NCI-H460 (cell line): ENCODE measurements around the gene LITAF. TPM values are rescaled to one million over a fixed set of nuclear protein-coding genes. Genes with fewer than 3 reads are reported as not detected.
"Not testable (repeated sequence)": the region's sequence is repeated elsewhere in the genome, so short reads cannot be mapped to it uniquely, and the experiment has no call there.

Experiments used
- DNase-seq: peaks from one replicate; pipeline ENCODE4 v3.0.0-alpha.2; 2016; ENCODE audit warnings: low read depth; ENCODE audit errors: extremely low read depth
- total RNA-seq: library from RNA; depleted of rRNA; stranded (reverse); fragments of >200 nt; shearing (Covaris generic); gene quantifications from 2 replicates; pipeline ENCODE4 v1.2.3, GENCODE V29; 2014

The LITAF gene
- total RNA-seq, 1 experiment from 2014 or later, result 63.5 TPM

GRCh38 chr16:11602321-11602720 lies 15.6 kb upstream of the LITAF start:
- DNase-seq, result no peak

DNA sequence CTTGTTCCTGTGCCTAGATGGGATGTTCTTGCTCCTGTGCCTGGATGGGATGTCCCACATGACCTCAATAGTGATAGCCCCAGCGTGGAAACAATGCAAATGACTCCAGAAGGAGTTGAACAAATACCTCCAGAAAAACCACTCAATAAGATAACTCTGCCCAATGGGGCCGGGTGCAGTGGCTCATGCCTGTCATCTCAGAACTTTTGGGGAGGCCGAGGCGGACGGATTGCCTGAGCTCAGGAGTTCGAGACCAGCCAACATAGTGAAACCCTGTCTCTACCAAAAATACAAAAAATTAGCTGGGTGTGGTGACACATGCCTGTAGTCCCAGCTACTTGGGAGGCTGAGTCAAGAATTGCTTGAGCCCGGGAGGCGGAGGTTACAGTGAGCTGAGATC lies 15.2 kb upstream of the LITAF start:
- DNase-seq, result no peak

DNA sequence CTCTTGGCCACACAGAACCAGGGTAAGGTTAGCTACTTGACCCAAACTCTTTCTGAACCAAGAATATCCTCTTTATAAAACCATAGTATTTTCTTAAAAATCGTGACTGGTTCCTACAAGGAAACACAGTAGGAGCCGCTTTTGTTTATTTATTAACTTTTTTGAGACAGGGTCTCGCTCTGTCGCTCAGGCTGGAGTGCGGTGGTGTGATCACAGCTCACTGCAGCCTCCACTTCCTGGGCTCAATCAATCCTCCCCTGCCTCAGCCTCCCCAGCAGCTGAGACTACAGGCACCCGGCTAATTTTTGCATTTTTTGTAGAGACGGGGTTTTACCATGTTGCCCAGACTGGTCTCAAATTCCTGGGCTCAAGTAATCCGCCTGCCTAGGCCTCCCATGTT lies 14.7 kb upstream of the LITAF start:
- no peak for DNase-seq

- no peak for DNase-seq
These were observed 12.9 kb upstream of the LITAF start for GRCh38 chr16:11599579-11599978.

DNA sequence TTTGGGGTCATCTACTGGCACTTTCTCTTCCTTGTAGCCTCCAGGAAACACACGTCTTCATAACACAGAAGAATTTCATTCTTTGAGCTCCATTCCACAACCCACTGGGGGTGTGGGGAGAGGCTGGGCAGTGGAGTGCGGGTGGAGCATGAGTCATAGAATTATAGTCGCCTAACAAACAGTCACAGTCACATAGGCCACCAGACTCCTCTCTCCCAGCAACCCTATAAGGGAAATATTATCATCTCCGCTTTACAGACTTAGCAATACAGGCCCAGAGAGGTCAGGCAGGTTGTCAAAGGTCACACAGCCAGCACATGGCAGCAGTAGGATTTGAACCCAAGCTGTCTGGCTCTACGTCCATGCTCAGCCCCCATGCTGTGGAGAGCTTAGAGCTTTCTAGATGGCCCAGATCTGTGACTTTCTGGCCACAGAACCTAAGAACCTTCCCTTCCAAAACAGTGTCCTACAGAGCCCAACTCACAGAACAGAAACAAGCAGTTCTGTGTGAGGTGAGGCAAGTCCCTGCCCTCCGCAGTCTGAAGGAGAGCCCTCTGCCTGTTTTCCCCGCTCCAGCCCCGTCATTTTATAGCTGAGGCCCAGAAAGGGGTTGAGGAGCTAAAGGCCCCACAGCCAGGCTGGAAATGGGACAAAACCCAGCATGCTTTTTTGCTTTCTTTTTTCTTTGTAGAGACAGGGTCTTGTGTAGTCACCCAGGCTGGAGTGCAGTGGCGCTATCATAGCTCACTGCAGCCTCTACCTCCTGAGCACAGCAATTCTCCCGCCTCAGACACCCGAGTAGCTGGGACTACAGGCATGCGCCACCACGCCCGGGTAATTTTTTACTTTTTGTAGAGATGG lies 10.7 kb upstream of the LITAF start:
- no peak for DNase-seq

GRCh38 chr16:11596572-11597226 lies 10.0 kb upstream of the LITAF start:
- DNase-seq, result no peak

DNA sequence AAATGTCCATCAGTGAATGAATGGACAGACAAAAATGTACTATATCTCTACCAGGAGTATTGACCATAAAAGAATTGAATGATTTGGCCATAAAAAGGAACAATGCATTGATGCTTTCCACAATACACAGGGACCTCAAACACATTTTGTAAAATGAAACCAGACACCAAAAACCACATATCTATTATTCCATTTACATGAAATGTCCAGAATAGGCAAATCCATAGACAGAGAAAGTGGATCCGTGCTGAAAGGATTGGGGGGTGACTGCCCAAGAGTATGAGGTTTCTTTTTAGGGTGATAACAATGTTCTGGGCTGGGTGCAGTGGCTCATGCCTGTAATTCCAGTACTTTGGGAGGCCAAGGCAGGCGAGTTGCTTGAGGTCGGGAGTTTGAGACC lies 6.9 kb upstream of the LITAF start:
- DNase-seq, result no peak

DNA sequence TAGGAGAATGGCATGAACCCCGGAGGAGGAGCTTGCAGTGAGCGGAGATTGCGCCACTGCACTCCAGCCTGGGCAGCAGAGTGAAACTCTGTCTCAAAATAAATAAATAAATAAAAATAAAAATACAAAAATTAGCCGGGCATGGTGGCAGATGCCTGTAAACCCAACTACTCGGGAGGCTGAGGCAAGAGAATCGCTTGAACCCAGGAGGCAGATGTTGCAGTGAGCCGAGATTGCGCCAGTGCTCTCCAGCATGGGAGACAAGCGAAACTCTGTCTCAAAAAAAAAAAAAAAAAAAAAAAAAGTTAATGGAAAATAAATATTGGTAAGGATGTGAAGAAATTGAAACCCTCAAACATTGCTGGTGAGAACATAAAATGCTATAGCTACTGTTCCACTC lies 6.4 kb upstream of the LITAF start:
- not testable (repeated sequence) for DNase-seq

- DNase-seq, result not testable (repeated sequence)
These were observed 4.9 kb upstream of the LITAF start for GRCh38 chr16:11591630-11592029.

- no peak for DNase-seq
These were observed 2.5 kb upstream of the LITAF start for GRCh38 chr16:11589198-11589550.

DNA sequence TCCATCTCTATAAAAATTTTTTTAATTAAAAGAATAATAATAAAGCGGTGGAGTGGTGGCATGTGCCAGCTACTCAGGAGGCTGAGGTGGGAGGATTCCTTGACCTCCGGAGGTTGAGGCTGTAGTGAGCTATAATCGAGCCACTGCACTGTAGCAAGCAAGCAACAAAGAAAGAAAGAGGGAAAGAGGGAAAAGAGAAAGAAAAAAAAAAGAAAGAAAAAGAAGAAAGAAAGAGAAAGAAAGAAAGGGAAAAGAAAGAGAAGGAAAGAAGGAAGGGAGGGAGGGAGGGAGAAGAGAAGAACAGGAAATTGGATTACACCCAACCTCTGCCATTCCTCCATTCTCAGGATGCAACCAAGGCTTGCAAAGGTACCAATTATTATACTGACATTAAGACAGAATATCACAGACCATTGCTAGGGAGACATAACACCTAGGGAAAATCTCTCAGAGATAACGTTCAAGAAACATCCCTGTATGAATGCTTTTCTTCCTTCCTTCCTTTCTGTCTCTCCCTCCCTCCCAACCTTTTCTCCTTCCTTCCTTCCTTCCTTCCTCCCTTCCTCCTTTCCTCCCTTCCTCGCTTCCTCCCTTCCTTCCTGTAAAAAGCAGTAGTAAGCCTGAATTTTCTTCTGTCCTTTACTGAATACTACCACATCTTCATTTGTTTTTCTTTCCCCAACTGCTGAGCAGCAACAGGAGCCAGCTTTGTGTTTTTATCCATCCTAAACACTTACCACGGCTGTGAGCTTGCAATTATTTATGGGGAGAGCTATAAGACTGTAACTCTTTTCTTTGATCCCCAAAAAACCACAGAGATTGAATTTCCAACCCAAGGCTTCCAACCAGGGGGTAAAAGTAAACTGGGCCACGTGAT lies 1.8 kb upstream of the LITAF start:
- no peak for DNase-seq

- no peak for DNase-seq
These were observed 1.0 kb upstream of the LITAF start for GRCh38 chr16:11587643-11588247.

GRCh38 chr16:11586378-11586855 lies 302 bp downstream of the LITAF start:
- no peak for DNase-seq

DNA sequence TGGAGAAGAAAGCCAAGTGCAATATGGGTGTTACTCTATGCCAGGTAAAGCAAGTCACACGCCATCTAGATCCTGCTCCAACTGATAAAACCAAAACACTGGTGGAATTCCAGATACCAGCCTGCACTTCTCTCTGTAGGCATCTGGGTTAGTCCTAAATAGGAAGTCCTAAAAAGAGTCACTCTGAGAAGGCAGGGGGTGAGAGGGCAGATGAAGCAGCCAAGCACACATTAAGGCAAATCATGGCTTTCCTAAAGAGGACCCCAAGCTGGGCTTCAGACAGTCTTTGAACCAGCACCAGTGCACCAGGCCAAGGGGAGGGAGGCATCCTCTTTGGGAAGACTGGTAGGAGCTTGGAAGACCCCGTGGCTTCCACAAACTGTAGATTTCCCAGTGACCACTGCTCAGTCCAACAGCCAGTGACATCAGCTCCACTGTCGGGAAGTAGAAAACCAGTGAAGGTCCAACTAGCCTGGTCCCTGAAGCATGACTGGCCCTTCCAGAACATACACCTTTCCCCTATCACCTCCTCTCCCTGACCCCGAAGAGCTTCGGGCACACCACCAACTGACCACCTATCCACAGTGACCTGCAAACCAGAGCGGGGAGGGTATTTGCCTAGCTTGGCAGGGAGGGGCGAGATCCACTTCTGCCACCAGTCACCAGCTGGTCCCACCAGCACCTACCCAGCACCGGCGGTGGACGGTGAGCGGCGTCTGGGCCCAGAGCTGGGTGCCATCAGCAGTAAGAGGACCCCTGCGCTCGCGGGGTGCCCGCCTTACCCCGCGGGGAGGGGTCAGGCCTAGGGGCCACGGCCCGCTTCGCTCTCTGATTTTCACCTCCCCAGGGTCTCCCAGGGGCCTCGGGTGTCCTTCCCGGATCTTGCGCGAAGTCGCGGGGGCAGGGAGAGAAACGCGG lies 1.0 kb downstream of the LITAF start:
- DNase-seq, result no peak

DNA sequence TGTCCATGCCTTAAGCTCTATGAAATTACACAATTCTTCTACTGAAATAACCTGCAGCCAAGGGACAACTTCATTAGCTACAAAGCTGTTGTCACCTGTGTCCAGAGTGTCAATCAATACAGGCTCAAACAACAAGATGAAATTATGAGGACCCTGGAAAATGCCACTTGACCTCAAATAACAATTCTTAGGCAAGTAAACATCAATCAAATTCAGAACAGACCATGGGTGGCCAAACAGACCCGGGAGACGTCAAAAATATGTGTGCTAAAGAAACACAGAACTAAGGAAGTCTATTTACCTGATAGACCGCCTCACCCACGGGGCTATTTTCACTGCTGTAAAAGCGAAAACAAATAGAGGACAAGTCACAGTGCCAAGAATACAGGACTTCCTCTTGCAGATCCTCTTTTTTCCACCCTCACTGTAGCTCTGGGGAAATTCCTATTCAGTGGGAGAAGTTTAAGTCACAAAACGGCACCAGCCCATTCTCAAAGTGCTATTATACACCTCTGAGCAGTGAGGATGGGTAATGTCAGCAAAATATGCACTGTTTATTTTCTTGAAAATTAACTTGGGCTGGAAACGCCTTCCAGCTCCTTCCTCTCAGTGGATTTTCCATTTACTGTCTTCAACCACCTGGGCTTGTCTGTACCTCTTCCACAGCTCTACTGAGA lies 2.7 kb downstream of the LITAF start:
- no peak for DNase-seq

DNA sequence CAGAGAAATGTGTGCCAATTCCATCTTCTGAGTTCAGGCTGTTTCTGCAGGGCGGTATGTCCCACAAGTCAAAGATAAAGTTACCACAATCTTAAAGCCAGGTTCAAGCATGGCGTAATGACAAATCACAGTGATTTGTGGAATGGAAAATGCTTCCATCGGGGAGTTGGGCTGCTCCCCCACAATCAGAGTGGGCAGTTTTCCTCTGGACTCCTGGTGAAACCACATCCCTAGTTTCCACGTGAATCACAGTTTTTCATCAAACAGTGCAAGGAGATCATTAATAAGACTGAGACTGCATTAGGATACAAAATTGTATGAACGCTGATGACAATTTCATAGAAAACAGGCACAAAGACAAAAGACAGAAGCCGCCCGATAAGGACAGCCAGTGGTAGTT lies 3.6 kb downstream of the LITAF start:
- no peak for DNase-seq

GRCh38 chr16:11582157-11582814 lies 4.4 kb downstream of the LITAF start:
- DNase-seq, result no peak

- no peak for DNase-seq
These were observed 5.0 kb downstream of the LITAF start for GRCh38 chr16:11581678-11582077.
